ENCODE data around the gene PARP4.
"Not testable (repeated sequence)": the region's sequence is repeated elsewhere in the genome, so short reads cannot be mapped to it uniquely, and the experiment has no call there.

PARP4 gene

GRCh38 chr13:24386816-24387708 is 125.5 kb downstream of the PARP4 start:
- no peak for TF ChIP-seq CTCF (conservative IDR thresholded peaks at IDR 0.05; ENCODE audit: low read length)
- no peak overlapping the region for H3K4me3 ChIP-seq (ENCODE audit: low read length)
- DNase-seq (ENCODE audit: low read depth) = no peak

GRCh38 chr13:24385902-24386301 is 126.7 kb downstream of the PARP4 start:
- no peak for DNase-seq (ENCODE audit: low read depth)
- no peak overlapping the region for H3K4me3 ChIP-seq (ENCODE audit: low read length)
- no peak for TF ChIP-seq CTCF (conservative IDR thresholded peaks at IDR 0.05; ENCODE audit: low read length)

- DNase-seq (ENCODE audit: low read depth); H3K4me3 ChIP-seq (ENCODE audit: low read length): not testable (repeated sequence)
These were observed 127.6 kb downstream of the PARP4 start for GRCh38 chr13:24384946-24385345.

GRCh38 chr13:24384091-24384490 is 128.5 kb downstream of the PARP4 start:
- not testable (repeated sequence) for H3K4me3 ChIP-seq (ENCODE audit: low read length); DNase-seq (ENCODE audit: low read depth)

GRCh38 chr13:24381541-24382265 is 130.9 kb downstream of the PARP4 start:
- TF ChIP-seq CTCF (conservative IDR thresholded peaks at IDR 0.05; ENCODE audit: low read length) = no peak
- DNase-seq (ENCODE audit: low read depth) = peak; percentile 27
- H3K4me3 ChIP-seq (ENCODE audit: low read length) = no peak overlapping the region

GRCh38 chr13:24380881-24381280 is 131.7 kb downstream of the PARP4 start:
- not testable (repeated sequence) for H3K4me3 ChIP-seq (ENCODE audit: low read length); DNase-seq (ENCODE audit: low read depth)

GRCh38 chr13:24380227-24380626 is 132.4 kb downstream of the PARP4 start:
- not testable (repeated sequence) for DNase-seq (ENCODE audit: low read depth); H3K4me3 ChIP-seq (ENCODE audit: low read length)

- not testable (repeated sequence) for DNase-seq (ENCODE audit: low read depth); H3K4me3 ChIP-seq (ENCODE audit: low read length)
These were observed 141.3 kb downstream of the PARP4 start for GRCh38 chr13:24371273-24371672.

All from AG10803 (cell line).